ENCODE measurements around the gene LSG1. TPM values are rescaled to one million over a fixed set of nuclear protein-coding genes. Genes with fewer than 3 reads are reported as not detected.

LSG1 gene
- total and polyA plus RNA-seq, 2 donors: 19.7 to 44.1 TPM

Small RNAs within 50 kb of the gene (small RNA-seq; reads per million reads assigned to genes)
- gene AC046143.2: not detected

Other genes starting within 250 kb of the LSG1 start
- gene ATP13A3, start 185.2 kb downstream of the LSG1 start, total RNA-seq: 111 TPM
- gene ATP13A3, start 185.2 kb downstream of the LSG1 start, polyA plus RNA-seq: 20.3 TPM
- gene TMEM44, start 38.8 kb downstream of the LSG1 start, total RNA-seq: 11.7 TPM
- 8.0 TPM for gene TMEM44, start 38.8 kb downstream of the LSG1 start, polyA plus RNA-seq
- gene FAM43A, start 13.7 kb upstream of the LSG1 start, total RNA-seq: 22.4 TPM
- gene FAM43A, start 13.7 kb upstream of the LSG1 start, polyA plus RNA-seq: 28.5 TPM

All from urinary bladder (tissue), 2 donors.